OCI-LY7 (cell line): ENCODE results near the gene MED13. TPM values are rescaled to one million over a fixed set of nuclear protein-coding genes. Genes with fewer than 3 reads are reported as not detected.

Experiments used
- BruUV-seq: library from RNA; stranded (reverse); fragments of 400-500 nt; replicated peaks from 2 replicates; lab custom pipeline; 2021; lab: Mats Ljungman, UMichigan
- CTCF ChIA-PET: fragments of 300-600 bp; sonication (Branson Sonifier 250); formaldehyde crosslinking; loops from one replicate; lab custom pipeline; 2022; ENCODE audit warnings: antibody characterized with exemption; ENCODE audit not compliant: unreplicated experiment; lab: Charles Lee
- POLR2A ChIA-PET: fragments of 300-600 bp; sonication (Branson Sonifier 250); formaldehyde crosslinking; loops from one replicate; lab custom pipeline; 2022; ENCODE audit warnings: antibody characterized with exemption; lab: Charles Lee
- DNase-seq: peaks from one replicate; pipeline ENCODE4 v3.0.0-alpha.2; 2015; ENCODE audit warnings: low spot score
- H2AFZ ChIP-seq: fragments of 200-600 bp; sonication (generic), shearing (Covaris generic); 2 replicates; pipeline ENCODE4 v1.6.1; 2014; ENCODE audit warnings: mild to moderate bottlenecking, antibody characterized with exemption, low read length, moderate library complexity
- H3K27ac ChIP-seq: fragments of 200-600 bp; sonication (generic); 2 replicates; pipeline ENCODE4 v1.5.1; 2014; ENCODE audit warnings: mixed run types, low read depth, mild to moderate bottlenecking, moderate library complexity, low read length, inconsistent platforms; ENCODE audit not compliant: poor library complexity, severe bottlenecking
- H3K36me3 ChIP-seq: fragments of 200-600 bp; sonication (generic); 2 replicates; pipeline ENCODE4 v1.6.1; 2014; ENCODE audit warnings: mild to moderate bottlenecking, antibody characterized with exemption, low read length, moderate library complexity, mixed read lengths; ENCODE audit not compliant: insufficient read depth
- H3K4me1 ChIP-seq: fragments of 200-600 bp; sonication (generic); 2 replicates; pipeline ENCODE4 v1.5.1; 2014; ENCODE audit warnings: mild to moderate bottlenecking, low read length; ENCODE audit not compliant: insufficient read depth, poor library complexity, severe bottlenecking
- H3K4me2 ChIP-seq: fragments of 200-600 bp; sonication (generic); 2 replicates; pipeline ENCODE4 v1.6.1; 2014; ENCODE audit warnings: mild to moderate bottlenecking, low read length
- H3K4me3 ChIP-seq: fragments of 200-600 bp; sonication (generic); 2 replicates; pipeline ENCODE4 v1.5.1; 2014; ENCODE audit warnings: mild to moderate bottlenecking, low read depth, low read length; ENCODE audit not compliant: poor library complexity, severe bottlenecking
- H3K79me2 ChIP-seq: fragments of 200-600 bp; sonication (generic); 2 replicates; pipeline ENCODE4 v1.6.1; 2016; ENCODE audit warnings: low read depth, mild to moderate bottlenecking, low read length, moderate library complexity, mixed read lengths; ENCODE audit not compliant: insufficient read depth
- H3K9me2 ChIP-seq: fragments of 200-600 bp; sonication (generic); 2 replicates; pipeline ENCODE4 v1.6.1; 2016; ENCODE audit warnings: mild to moderate bottlenecking, low read length, mixed read lengths; ENCODE audit not compliant: insufficient read depth
- H3K9me3 ChIP-seq: fragments of 200-600 bp; sonication (generic); 2 replicates; pipeline ENCODE4 v1.6.1; 2014; ENCODE audit warnings: mild to moderate bottlenecking, mixed run types, low read length, mixed read lengths
- H4K20me1 ChIP-seq: fragments of 200-600 bp; sonication (generic); 2 replicates; pipeline ENCODE4 v1.6.1; 2014; ENCODE audit warnings: mild to moderate bottlenecking, antibody characterized with exemption, low read length, moderate library complexity, mixed read lengths; ENCODE audit not compliant: insufficient read depth
- CTCF ChIP-seq: fragments of 200-600 bp; sonication (generic); conservative IDR thresholded peaks from 2 replicates; pipeline ENCODE4 v1.5.1; 2014; ENCODE audit warnings: mild to moderate bottlenecking, antibody characterized with exemption, low read length, moderate library complexity, mixed read lengths
- EZH2phosphoT487 ChIP-seq: fragments of 200-600 bp; sonication (generic); IDR thresholded peaks from 2 replicates; pipeline ENCODE4 v1.6.1; 2018; ENCODE audit warnings: low read depth, borderline replicate concordance, mild to moderate bottlenecking, mixed run types, antibody characterized with exemption, low read length, moderate library complexity, mixed read lengths
- intact Hi-C: fragments of 100-400 bp; cut with micrococcal nuclease; formaldehyde crosslinking; loops from one replicate; pipeline ENCODE4 v1.10.0; 2022; ENCODE audit not compliant: unreplicated experiment
- total RNA-seq, 2 experiments: library from RNA; depleted of rRNA in 1 of 2; stranded (reverse); fragments of >200 nt in 1 of 2; shearing (Covaris generic) in 1 of 2; gene quantifications; 2 replicates each; pipeline ENCODE4 v1.2.3, GENCODE V29; 2014 to 2022

MED13 gene
- total RNA-seq, 2 experiments from 2014 or later: 42.3 to 70.8 TPM

- ChIA-PET POLR2A (no interaction called here), CTCF (no interaction called here)
- no peak overlapping the region for H2AFZ ChIP-seq
- H3K79me2 ChIP-seq: no peaks in the 10 kb centered on the region
- no TSS peak for BruUV-seq
- H3K9me3 ChIP-seq: no peaks in the 10 kb centered on the region
- H3K4me3 ChIP-seq: no peak overlapping the region
- no peaks in the 10 kb centered on the region for H3K9me2 ChIP-seq
- no peak for DNase-seq
- H3K27ac ChIP-seq: no peak overlapping the region
- H3K4me2 ChIP-seq: no peak overlapping the region
- H3K36me3 ChIP-seq: no peaks in the 10 kb centered on the region
- no peaks in the 10 kb centered on the region for H3K4me1 ChIP-seq
- TF ChIP-seq CTCF (no peak), EZH2phosphoT487 (no peak)
- H4K20me1 ChIP-seq: no peaks in the 10 kb centered on the region
- intact Hi-C loops: no loop called here
These were observed 24.3 kb upstream of the MED13 start for GRCh38 chr17:62089334-62089733.

GRCh38 chr17:62086737-62087136 lies 21.7 kb upstream of the MED13 start:
- Histone ChIP-seq H3K4me2 (no peak overlapping the region), H3K79me2 (no peaks in the 10 kb centered on the region), H3K9me3 (no peaks in the 10 kb centered on the region), H3K27ac (no peak overlapping the region), H3K4me3 (no peak overlapping the region), H3K36me3 (no peaks in the 10 kb centered on the region), H3K9me2 (no peaks in the 10 kb centered on the region), H2AFZ (no peak overlapping the region), H3K4me1 (no peaks in the 10 kb centered on the region), H4K20me1 (no peaks in the 10 kb centered on the region)
- POLR2A ChIA-PET: interaction anchor here (1.2 kb wide), 1 partner anchor 21 kb away, joined by 6 read pairs; no protein-coding TSS in a partner anchor
- no TSS peak for BruUV-seq
- CTCF ChIA-PET: interaction anchor here (1.0 kb wide), 1 partner anchor 13 kb away, joined by 4 read pairs; no protein-coding TSS in a partner anchor
- intact Hi-C loops: no loop called here
- no peak for DNase-seq
- TF ChIP-seq EZH2phosphoT487 (no peak), CTCF (no peak)

- ChIA-PET POLR2A (interaction anchor here (1.2 kb wide), 1 partner anchor 20 kb away, joined by 6 read pairs; no protein-coding TSS in a partner anchor), CTCF (interaction anchor here (1.0 kb wide), 1 partner anchor 13 kb away, joined by 4 read pairs; no protein-coding TSS in a partner anchor)
- no peak for DNase-seq
- no peak for TF ChIP-seq CTCF
- no peak for TF ChIP-seq EZH2phosphoT487
- Histone ChIP-seq H3K4me1 (no peaks in the 10 kb centered on the region), H3K27ac (no peak overlapping the region), H3K4me3 (no peak overlapping the region), H3K79me2 (no peaks in the 10 kb centered on the region), H3K9me2 (no peaks in the 10 kb centered on the region), H3K4me2 (no peak overlapping the region), H3K36me3 (no peaks in the 10 kb centered on the region), H4K20me1 (no peaks in the 10 kb centered on the region), H3K9me3 (no peaks in the 10 kb centered on the region), H2AFZ (no peak overlapping the region)
- intact Hi-C loops: no loop called here
- no TSS peak for BruUV-seq
These were observed 20.7 kb upstream of the MED13 start for GRCh38 chr17:62085511-62086408.
